H1 (cell line): Measurements from ENCODE around the gene MIB1. TPM values are rescaled to one million over a fixed set of nuclear protein-coding genes. Genes with fewer than 3 reads are reported as not detected.

Experiments
- CTCF ChIA-PET: fragments of 300-600 bp; sonication (Branson Sonifier 250); formaldehyde crosslinking; loops from one replicate; lab custom pipeline; 2021; ENCODE audit not compliant: partially characterized antibody; lab: Charles Lee
- POLR2A ChIA-PET: fragments of 300-600 bp; sonication (Branson Sonifier 250); formaldehyde crosslinking; loops from one replicate; lab custom pipeline; 2021; ENCODE audit warnings: inconsistent platforms; ENCODE audit not compliant: partially characterized antibody; lab: Charles Lee
- DNase-seq, 2 experiments: peaks; one replicate each; pipeline versions ENCODE4 v3.0.0 to v3.0.0-alpha.2; 2010 to 2022; ENCODE audit warnings: low spot score in 2 of 2, low read depth in 1 of 2, mixed read lengths in 1 of 2
- FAIRE-seq: peaks from 2 replicates; lab custom pipeline; 2011; peaks lifted over from hg19 to GRCh38; lab: Jason Lieb, UNC
- H2AFZ ChIP-seq: 2 replicates; pipeline ENCODE4 v1.8.1; 2012; ENCODE audit warnings: low read length, inconsistent platforms
- H2AK5ac ChIP-seq: 2 replicates; pipeline ENCODE4 v1.6.1; 2013; ENCODE audit warnings: low read depth, low read length
- H2BK120ac ChIP-seq: replicated peaks from 2 replicates; pipeline ENCODE3; 2013; ENCODE audit warnings: low read depth, low read length, inconsistent platforms
- H2BK12ac ChIP-seq: 2 replicates; pipeline ENCODE4 v1.6.1; 2013; ENCODE audit warnings: low read depth, low read length
- H2BK15ac ChIP-seq: 2 replicates; pipeline ENCODE4 v1.6.1; 2013; ENCODE audit warnings: low read length
- H2BK20ac ChIP-seq: 2 replicates; pipeline ENCODE4 v1.6.1; 2013; ENCODE audit warnings: low read length
- H2BK5ac ChIP-seq: 2 replicates; pipeline ENCODE4 v1.6.1; 2013; ENCODE audit warnings: low read depth, low read length
- H3K14ac ChIP-seq: 2 replicates; pipeline ENCODE4 v1.6.1; 2013; ENCODE audit warnings: inconsistent platforms; ENCODE audit not compliant: insufficient read length
- H3K18ac ChIP-seq: 2 replicates; pipeline ENCODE4 v1.6.1; 2013; ENCODE audit warnings: low read length; ENCODE audit errors: extremely low read depth
- H3K23ac ChIP-seq: 2 replicates; pipeline ENCODE4 v1.6.1; 2013; ENCODE audit warnings: inconsistent platforms; ENCODE audit not compliant: insufficient read length
- H3K23me2 ChIP-seq: 2 replicates; pipeline ENCODE4 v1.6.1; 2013; ENCODE audit warnings: low read depth, low read length
- H3K27ac ChIP-seq: 2 replicates; pipeline ENCODE4 v1.6.1; 2011; ENCODE audit warnings: low read depth, low read length, inconsistent platforms
- H3K27me3 ChIP-seq, 4 experiments: replicated peaks in 1 of 4; 1 replicate in 1 of 4; 2 replicates in 3 of 4; pipeline versions ENCODE4 v1.6.1 to v1.8.1; 2011 to 2013; ENCODE audit warnings: low read length in 3 of 4, mild to moderate bottlenecking in 3 of 4, inconsistent platforms in 2 of 4, mixed read lengths in 2 of 4, moderate library complexity in 1 of 4; ENCODE audit not compliant: control insufficient read depth in 3 of 4, insufficient read depth in 3 of 4; ENCODE audit errors: extremely low read depth in 1 of 4
- H3K36me3 ChIP-seq, 4 experiments: 2 replicates each; pipeline versions ENCODE4 v1.6.1 to v1.8.1; 2011 to 2013; ENCODE audit warnings: mild to moderate bottlenecking in 4 of 4, low read length in 3 of 4, moderate library complexity in 2 of 4, control low read depth in 1 of 4, inconsistent platforms in 1 of 4; ENCODE audit not compliant: insufficient read depth in 4 of 4, control insufficient read depth in 2 of 4
- H3K4ac ChIP-seq: replicated peaks from 2 replicates; pipeline ENCODE3; 2013; ENCODE audit warnings: low read length, low read depth, mixed read lengths, inconsistent platforms; ENCODE audit not compliant: insufficient read length
- H3K4me1 ChIP-seq, 4 experiments: replicated peaks in 1 of 4; 1 replicate in 1 of 4; 2 replicates in 3 of 4; pipeline versions ENCODE4 v1.6.1 to v1.8.1; 2011 to 2013; ENCODE audit warnings: low read length in 3 of 4, inconsistent platforms in 2 of 4, mixed read lengths in 1 of 4; ENCODE audit not compliant: insufficient read depth in 4 of 4, control insufficient read depth in 3 of 4
- H3K4me2 ChIP-seq, 2 experiments: 2 replicates each; pipeline versions ENCODE4 v1.6.1 to v1.8.1; 2011 to 2013; ENCODE audit warnings: low read depth in 2 of 2, low read length in 2 of 2, control low read depth in 1 of 2, inconsistent platforms in 1 of 2, mild to moderate bottlenecking in 1 of 2; ENCODE audit not compliant: insufficient read depth in 1 of 2
- H3K4me3 ChIP-seq, 4 experiments: fragments of 200-600, 300-600 bp in 1 of 4; sonication (generic), shearing (Covaris generic), sonication (Bioruptor Twin) in 1 of 4; 2 replicates each; pipeline versions ENCODE4 v1.5.1 to v1.8.1; 2011 to 2016; ENCODE audit warnings: low read length in 4 of 4, low read depth in 3 of 4, control low read depth in 2 of 4, inconsistent platforms in 2 of 4, mild to moderate bottlenecking in 2 of 4, mixed read lengths in 1 of 4, moderate library complexity in 1 of 4; ENCODE audit not compliant: insufficient read depth in 2 of 4; ENCODE audit errors: extremely low read depth in 1 of 4
- H3K56ac ChIP-seq: replicated peaks from 2 replicates; pipeline ENCODE3; 2013; ENCODE audit warnings: low read depth, mild to moderate bottlenecking, mixed read lengths, low read length, inconsistent platforms; ENCODE audit not compliant: insufficient read length
- H3K79me1 ChIP-seq: 2 replicates; pipeline ENCODE4 v1.6.1; 2013; ENCODE audit warnings: low read depth, low read length, control low read depth
- H3K79me2 ChIP-seq, 2 experiments: 2 replicates each; pipeline versions ENCODE4 v1.6.1 to v1.8.1; 2012 to 2013; ENCODE audit warnings: low read length in 2 of 2, mild to moderate bottlenecking in 2 of 2, inconsistent platforms in 1 of 2; ENCODE audit not compliant: insufficient read depth in 2 of 2, control insufficient read depth in 1 of 2
- H3K9ac ChIP-seq, 4 experiments: replicated peaks in 1 of 4; 1 replicate in 1 of 4; 2 replicates in 3 of 4; pipeline versions ENCODE4 v1.6.1 to v1.8.1; 2011 to 2013; ENCODE audit warnings: low read depth in 3 of 4, low read length in 3 of 4, control low read depth in 2 of 4, mild to moderate bottlenecking in 2 of 4, moderate library complexity in 2 of 4, inconsistent platforms in 1 of 4; ENCODE audit errors: extremely low read depth in 1 of 4
- H3K9me3 ChIP-seq, 2 experiments: 2 replicates each; pipeline versions ENCODE4 v1.6.1 to v1.8.1; 2012 to 2013; ENCODE audit warnings: mild to moderate bottlenecking in 2 of 2, moderate library complexity in 2 of 2, control low read depth in 1 of 2, inconsistent platforms in 1 of 2, low read depth in 1 of 2, low read length in 1 of 2, mixed read lengths in 1 of 2; ENCODE audit not compliant: insufficient read depth in 2 of 2
- H4K20me1 ChIP-seq, 2 experiments: replicated peaks in 1 of 2; 2 replicates each; pipeline versions ENCODE3 to v1.8.1; 2011 to 2013; ENCODE audit warnings: inconsistent platforms in 2 of 2, low read length in 2 of 2, mild to moderate bottlenecking in 1 of 2; ENCODE audit not compliant: insufficient read depth in 2 of 2, control insufficient read depth in 1 of 2
- H4K5ac ChIP-seq: 2 replicates; pipeline ENCODE4 v1.6.1; 2013; ENCODE audit warnings: low read length, low read depth, mixed read lengths, inconsistent platforms; ENCODE audit not compliant: insufficient read length
- H4K8ac ChIP-seq: 2 replicates; pipeline ENCODE4 v1.8.0; 2013; ENCODE audit warnings: mild to moderate bottlenecking, moderate library complexity, low read length, inconsistent platforms; ENCODE audit not compliant: insufficient read depth; ENCODE audit errors: extremely low read depth
- H4K91ac ChIP-seq: replicated peaks from 2 replicates; pipeline ENCODE3; 2013; ENCODE audit warnings: low read length, mixed read lengths, inconsistent platforms; ENCODE audit not compliant: insufficient read length
- BACH1 ChIP-seq: IDR thresholded peaks from 2 replicates; pipeline ENCODE4 v1.6.1; 2012; ENCODE audit warnings: low read length, improper control_type of control experiment
- CHD2 ChIP-seq: IDR thresholded peaks from 2 replicates; pipeline ENCODE4 v1.6.1; 2012; ENCODE audit warnings: low read length, improper control_type of control experiment
- EGR1 ChIP-seq: IDR thresholded peaks from 2 replicates; pipeline ENCODE4 v1.6.1; 2011; ENCODE audit warnings: low read depth, low read length, borderline replicate concordance
- FOSL1 ChIP-seq: IDR thresholded peaks from 2 replicates; pipeline ENCODE4 v1.6.1; 2011; ENCODE audit warnings: mild to moderate bottlenecking, low read depth, low read length, moderate library complexity; ENCODE audit not compliant: insufficient read depth
- POLR2AphosphoS5 ChIP-seq: IDR thresholded peaks from 2 replicates; pipeline ENCODE4 v1.6.1; 2011; ENCODE audit warnings: low read depth, low read length
- RAD21 ChIP-seq, 2 experiments: IDR thresholded peaks in 1 of 2; conservative IDR thresholded peaks in 1 of 2; 2 replicates each; pipeline ENCODE4 v1.6.1; 2011; ENCODE audit warnings: low read depth in 2 of 2, low read length in 2 of 2, improper control_type of control experiment in 1 of 2, inconsistent platforms in 1 of 2, mild to moderate bottlenecking in 1 of 2, moderate library complexity in 1 of 2
- SAP30 ChIP-seq: fragments of 300-600 bp; sonication (generic); IDR thresholded peaks from 2 replicates; pipeline ENCODE4 v1.7.1; 2012; ENCODE audit warnings: low read length, moderate library complexity, mild to moderate bottlenecking, inconsistent platforms; ENCODE audit not compliant: insufficient read depth, insufficient replicate concordance
- SIN3A ChIP-seq, 2 experiments: IDR thresholded peaks in 1 of 2; conservative IDR thresholded peaks in 1 of 2; 2 replicates each; pipeline ENCODE4 v1.6.1; 2011 to 2012; ENCODE audit warnings: low read length in 2 of 2, improper control_type of control experiment in 1 of 2, low read depth in 1 of 2, mild to moderate bottlenecking in 1 of 2
- SP4 ChIP-seq: IDR thresholded peaks from 2 replicates; pipeline ENCODE4 v1.6.1; 2012; ENCODE audit warnings: low read length, inconsistent platforms
- SUZ12 ChIP-seq: fragments of 200-600 bp; sonication (generic); IDR thresholded peaks from 2 replicates; pipeline ENCODE4 v1.6.1; 2012; ENCODE audit warnings: mild to moderate bottlenecking, inconsistent platforms, low read length, moderate library complexity, mixed read lengths
- TAF1 ChIP-seq: IDR thresholded peaks from 2 replicates; pipeline ENCODE4 v1.6.1; 2011; ENCODE audit warnings: mild to moderate bottlenecking, low read depth, low read length
- WGBS, 2 experiments: shearing (Covaris generic) in 1 of 2; methylation state at CpG; one replicate each; pipeline versions ENCODE4 v1.1.6 to v1.1.7; 2013 to 2015; ENCODE audit warnings: low lambda C conversion rate in 2 of 2, mixed read lengths in 2 of 2, inconsistent platforms in 1 of 2, low coverage in 1 of 2, missing lambda C conversion rate in 1 of 2; ENCODE audit not compliant: insufficient replicate concordance in 2 of 2, insufficient coverage in 1 of 2, insufficient read length in 1 of 2; ENCODE audit errors: extremely low coverage in 1 of 2, missing lambda C conversion rate in 1 of 2; 5-methylcytosine and 5-hydroxymethylcytosine counted together
- polyA plus RNA-seq, 7 experiments: library from polyadenylated mRNA; depleted of rRNA in 3 of 7; stranded (reverse) in 5 of 7; unstranded in 2 of 7; fragments of >200 nt in 5 of 7; fragments of 200-250 nt in 2 of 7; gene quantifications; 1 replicate in 5 of 7; 2 replicates in 1 of 7; 4 replicates in 1 of 7; pipeline versions ENCODE4 v1.2.1 to v1.2.3, GENCODE V29; 2011 to 2013; ENCODE audit warnings: missing spikeins in 2 of 7, mixed read lengths in 2 of 7
- total RNA-seq: library from RNA; stranded (reverse); fragmentation: NEBNext Ultra II Directional; extraction: Animal tissue kit (Norgen Biotek cat#: 25700); gene quantifications from 2 replicates; pipeline ENCODE4 v1.2.1, GENCODE V29; 2021

Gene MIB1
- total and polyA plus RNA-seq, 2 of the 8 experiments (the other 6 are each of a cell fraction or from before 2014, with no cell fraction given): 8.2 to 60.3 TPM

DNA sequence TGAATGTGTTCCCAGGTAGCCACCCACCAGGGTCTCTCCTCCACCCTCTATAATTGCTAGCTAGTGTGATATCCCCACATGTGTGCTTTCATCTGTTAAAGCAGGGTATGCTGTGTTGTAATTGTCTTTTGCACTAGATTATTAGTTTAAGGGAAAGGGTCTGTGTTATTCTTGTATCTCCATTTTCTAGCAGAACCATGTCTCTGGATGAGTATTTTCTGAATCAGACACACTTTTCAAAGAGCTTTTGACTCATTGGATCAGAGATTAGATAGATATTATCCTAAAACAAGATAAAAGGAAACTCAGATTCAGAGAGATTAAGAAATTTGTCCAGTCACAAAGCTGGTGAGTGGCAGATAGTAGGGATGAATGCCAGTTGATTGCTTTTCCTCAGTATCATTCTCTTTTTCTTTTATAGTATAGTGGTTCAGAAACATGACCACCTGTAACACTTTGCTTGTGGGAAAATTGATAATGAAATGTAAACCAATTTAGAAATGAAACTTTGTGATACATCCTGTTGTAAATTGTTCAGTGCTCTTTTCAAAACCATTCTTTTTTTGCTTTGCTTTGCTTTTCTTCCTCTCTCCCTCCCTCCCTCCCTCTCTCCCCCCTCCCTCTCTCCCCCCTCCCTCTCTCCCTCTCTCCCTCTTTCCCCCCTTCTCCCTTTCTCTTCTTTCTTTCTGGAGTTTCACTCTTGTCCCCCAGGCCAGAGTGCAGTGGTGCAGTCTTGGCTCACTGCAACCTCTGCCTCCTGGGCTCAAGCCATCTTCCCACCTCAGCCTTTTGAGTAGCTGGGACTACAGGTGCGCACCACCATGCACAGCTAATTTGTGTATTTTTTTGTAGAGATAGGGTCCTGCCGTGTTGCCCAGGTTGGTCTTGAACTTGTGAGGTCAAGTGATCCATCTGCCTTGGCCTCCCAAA is 7.4 kb downstream of the MIB1 start:
- Histone ChIP-seq H2BK20ac (no peak overlapping the region), H4K5ac (no peak overlapping the region), H2AFZ (no peak overlapping the region), H3K27me3 (no peaks in the 10 kb centered on the region), H3K36me3 (no peaks in the 10 kb centered on the region), H3K4me3 (no peak overlapping the region), H3K23me2 (no peaks in the 10 kb centered on the region), H3K79me2 (peaks cover 8 to 98% of the 10 kb centered on the region in 2 experiments), H3K4me1 (peaks cover 0 to 12% (median 0%) of the 10 kb centered on the region in 4 experiments; a peak in 2 of 7 replicates), H3K9ac (no peak overlapping the region), H3K18ac (no peak overlapping the region; the same call in 1 of the 2 replicates), H3K23ac (no peak overlapping the region), H3K14ac (no peak overlapping the region), H3K4ac (no peak overlapping the region), H3K4me2 (no peak overlapping the region), H4K8ac (no peak overlapping the region), H2AK5ac (no peak overlapping the region), H3K27ac (no peak overlapping the region), H3K79me1 (peaks cover 4% of the 10 kb centered on the region; the same call in 1 of the 2 replicates), H4K91ac (no peak overlapping the region), H2BK120ac (no peak overlapping the region), H3K56ac (no peak overlapping the region), H2BK5ac (no peak overlapping the region), H2BK12ac (no peak overlapping the region), H2BK15ac (no peak overlapping the region), H3K9me3 (no peaks in the 10 kb centered on the region), H4K20me1 (peaks cover 19 to 20% of the 10 kb centered on the region in 2 experiments)
- no peak for FAIRE-seq
- ChIA-PET POLR2A (interaction anchor here (1.2 to 1.3 kb wide), 2 partner anchors 8 to 136 kb away, joined by 3 read pairs; partner anchors contain the start of genes MIB1 and SNRPD1), CTCF (interaction anchor here (0.7 kb wide), 2 partner anchors 31 to 1746 kb away, joined by 3 to 5 read pairs; no protein-coding TSS in a partner anchor)
- 90% methylated on average over 2 of the region's 2 CpGs; no CpG with 5 or more reads in 1 of the 2 experiments for WGBS, 2 experiments
- no peak for DNase-seq
- TF ChIP-seq FOSL1 (no peak), EGR1 (no peak), SP4 (no peak), SAP30 (no peak), SIN3A (conservative IDR thresholded peaks at IDR 0.05 in 1 of 2, IDR thresholded peaks at IDR 0.05 in 1 of 2; ENCODE audit: low read depth in 1 of 2, low read length in 2 of 2) (no peak), CHD2 (no peak), RAD21 (IDR thresholded peaks at IDR 0.05 in 1 of 2, conservative IDR thresholded peaks at IDR 0.05 in 1 of 2; ENCODE audit: low read depth in 2 of 2, low read length in 2 of 2) (no peak), POLR2AphosphoS5 (no peak), SUZ12 (no peak), BACH1 (no peak), TAF1 (no peak)
